ENCODE measurements around the gene DENND1A.

The DENND1A gene

DNA sequence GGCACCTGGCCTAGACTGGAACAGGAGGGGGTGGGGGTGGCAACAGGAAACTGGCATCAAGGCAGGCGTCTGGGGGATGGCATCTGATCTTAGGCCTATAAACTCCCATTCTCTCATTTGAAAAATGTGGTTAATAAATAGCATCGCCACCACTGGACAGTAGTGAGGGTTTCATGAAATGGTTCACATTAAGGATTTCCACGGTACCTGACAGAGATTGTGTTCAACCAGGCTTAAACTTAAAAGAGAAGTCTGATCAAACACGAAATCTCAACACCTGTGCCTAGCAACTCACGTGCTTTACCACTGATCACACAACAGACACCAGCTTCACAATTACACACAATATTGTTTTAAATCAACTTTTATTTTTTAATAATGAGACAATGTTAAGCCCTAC, 3.0 kb downstream of the DENND1A start:
- no peak for TF ChIP-seq Cebpa-rat (IDR thresholded peaks at IDR 0.05)
- Histone ChIP-seq H4K20me1 (peaks cover 2 to 67% (median 22%) of the 10 kb centered on the region in 11 experiments; a peak in 17 of 22 replicates), H3K4me2 (peak overlapping the region; percentile 79 to 98 (median 94); a peak in 21 of 22 replicates), H3K27me3 (no peaks in the 10 kb centered on the region), H3K36me3 (peaks cover 10 to 32% (median 24%) of the 10 kb centered on the region in 11 experiments; a peak in 16 of 22 replicates), H3K27ac (peak overlapping the region in 7 of 11 experiments; percentile 20 to 87 (median 80); a peak in 12 of 22 replicates), H3K4me3 (peak overlapping the region in 7 of 10 experiments; percentile 80 to 94 (median 89); a peak in 12 of 20 replicates), H3K4me1 (peaks cover 43 to 68% (median 50%) of the 10 kb centered on the region in 10 experiments), H3K9ac (peak overlapping the region in 1 of 11 experiments; percentile 21; a peak in 3 of 22 replicates), H3K9me3 (replicated peaks in 1 of 11) (peaks cover 12 to 28% (median 21%) of the 10 kb centered on the region in 11 experiments)

GRCh38 chr9:123925819-123926218, 4.1 kb downstream of the DENND1A start:
- peak overlapping the region in 8 of 11 experiments; percentile 13 to 62 (median 34); a peak in 13 of 22 replicates for H3K27ac ChIP-seq
- peaks cover 43 to 70% (median 49%) of the 10 kb centered on the region in 10 experiments for H3K4me1 ChIP-seq
- peak overlapping the region in 6 of 10 experiments; percentile 1 to 93 (median 36); a peak in 5 of 20 replicates for H3K4me3 ChIP-seq
- H3K4me2 ChIP-seq: peak overlapping the region; percentile 79 to 98 (median 94)
- H3K9ac ChIP-seq: peak overlapping the region in 2 of 11 experiments; percentile 8 to 24; a peak in 2 of 22 replicates
- H3K36me3 ChIP-seq: peaks cover 10 to 38% (median 28%) of the 10 kb centered on the region in 11 experiments; a peak in 16 of 22 replicates
- no peaks in the 10 kb centered on the region for H3K27me3 ChIP-seq
- H4K20me1 ChIP-seq: peaks cover 8 to 78% (median 33%) of the 10 kb centered on the region in 11 experiments; a peak in 17 of 22 replicates
- TF ChIP-seq Cebpa-rat (IDR thresholded peaks at IDR 0.05): peak in 2 of 11 experiments; percentile 34 to 50; a peak in 1 of 22 replicates
- H3K9me3 ChIP-seq (replicated peaks in 1 of 11): peaks cover 12 to 28% (median 21%) of the 10 kb centered on the region in 11 experiments

DNA sequence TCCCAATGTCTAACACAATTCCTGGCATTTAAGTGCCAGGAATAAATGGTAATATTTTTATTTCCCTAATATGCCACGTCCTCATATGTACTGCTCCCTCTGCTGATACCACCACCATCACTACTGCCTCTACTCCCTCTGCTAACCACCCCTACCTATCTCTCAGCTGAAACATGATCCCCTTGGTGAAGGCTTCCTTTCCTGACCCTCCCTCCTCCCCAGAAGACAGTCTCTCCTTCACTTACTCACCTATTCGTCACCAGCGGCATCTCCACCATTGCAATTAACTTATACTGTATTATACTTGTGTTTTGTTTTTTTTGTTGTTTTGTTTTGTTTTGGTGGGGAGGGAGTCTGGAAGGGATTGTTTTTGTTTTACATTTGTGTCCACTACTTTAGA, 4.8 kb downstream of the DENND1A start:
- Histone ChIP-seq H4K20me1 (peaks cover 14 to 84% (median 38%) of the 10 kb centered on the region in 11 experiments; a peak in 18 of 22 replicates), H3K4me2 (peak overlapping the region; percentile 79 to 98 (median 94); a peak in 20 of 22 replicates), H3K4me1 (peaks cover 41 to 66% (median 43%) of the 10 kb centered on the region in 10 experiments), H3K4me3 (peak overlapping the region in 1 of 10 experiments; percentile 85; a peak in 1 of 20 replicates), H3K27ac (peak overlapping the region in 4 of 11 experiments; percentile 10 to 38 (median 21); a peak in 4 of 22 replicates), H3K27me3 (no peaks in the 10 kb centered on the region), H3K9me3 (replicated peaks in 1 of 11) (peaks cover 12 to 28% (median 21%) of the 10 kb centered on the region in 11 experiments), H3K36me3 (peaks cover 10 to 45% (median 28%) of the 10 kb centered on the region in 11 experiments; a peak in 16 of 22 replicates), H3K9ac (no peak overlapping the region)
- no peak for TF ChIP-seq Cebpa-rat (IDR thresholded peaks at IDR 0.05)

DNA sequence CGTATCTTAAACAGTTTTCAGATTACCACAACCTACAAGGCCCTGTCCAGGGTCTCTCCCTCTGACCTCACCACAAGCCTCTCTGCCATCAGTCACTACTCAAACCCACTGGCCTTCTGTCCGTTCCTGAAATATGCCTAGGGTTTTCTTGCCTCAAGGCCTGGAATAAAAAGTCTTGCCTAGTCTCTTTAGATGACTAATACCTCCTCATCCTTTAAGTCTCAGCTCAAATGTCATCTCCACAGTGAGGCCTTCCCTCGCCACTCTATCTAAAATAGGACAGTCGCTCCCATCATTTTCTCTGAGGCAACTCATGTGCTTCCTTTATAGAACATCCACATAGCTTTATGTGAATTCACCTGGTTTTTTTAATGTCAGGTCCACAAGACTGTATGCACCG, 5.2 kb downstream of the DENND1A start:
- Histone ChIP-seq H3K27me3 (no peaks in the 10 kb centered on the region), H3K27ac (no peak overlapping the region), H3K4me1 (peaks cover 41 to 65% (median 43%) of the 10 kb centered on the region in 10 experiments), H3K4me2 (peak overlapping the region in 7 of 11 experiments; percentile 81 to 98 (median 90); a peak in 12 of 22 replicates), H3K9ac (no peak overlapping the region), H3K9me3 (replicated peaks in 1 of 11) (peaks cover 12 to 28% (median 21%) of the 10 kb centered on the region in 11 experiments), H3K36me3 (peaks cover 10 to 48% (median 28%) of the 10 kb centered on the region in 11 experiments; a peak in 17 of 22 replicates), H3K4me3 (0 out of 20 replicates have a peak overlapping the region, but pooled peaks of 1 of the 10 experiments have one; percentile 9), H4K20me1 (peaks cover 17 to 89% (median 40%) of the 10 kb centered on the region in 11 experiments; a peak in 18 of 22 replicates)
- no peak for TF ChIP-seq Cebpa-rat (IDR thresholded peaks at IDR 0.05)

DNA sequence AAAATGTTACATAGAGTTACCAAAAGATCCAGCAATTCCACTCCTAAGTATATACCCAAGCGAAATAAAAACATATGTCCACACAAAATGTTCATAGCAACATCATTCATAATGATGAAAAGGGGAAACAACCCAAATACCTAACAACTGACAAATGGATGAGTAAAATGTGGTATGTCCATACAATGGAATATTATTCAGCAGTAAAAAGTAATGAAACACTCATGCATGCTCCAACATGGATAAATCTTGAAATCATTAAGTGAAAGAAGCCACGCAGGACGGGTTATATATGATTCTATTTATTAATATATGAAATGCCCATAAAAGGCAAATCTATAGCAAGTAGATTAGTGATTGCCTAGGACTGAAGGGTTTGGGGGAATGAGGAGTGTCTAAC, 6.0 kb downstream of the DENND1A start:
- no peak overlapping the region for H3K4me3 ChIP-seq
- H3K4me2 ChIP-seq: 0 out of 22 replicates have a peak overlapping the region, but pooled peaks of 1 of the 11 experiments have one; percentile 38
- H3K27me3 ChIP-seq: no peaks in the 10 kb centered on the region
- H3K9me3 ChIP-seq (replicated peaks in 1 of 11): peaks cover 12 to 31% (median 21%) of the 10 kb centered on the region in 11 experiments
- no peak overlapping the region for H3K27ac ChIP-seq
- peaks cover 13 to 56% (median 32%) of the 10 kb centered on the region in 11 experiments; a peak in 18 of 22 replicates for H3K36me3 ChIP-seq
- TF ChIP-seq Cebpa-rat (IDR thresholded peaks at IDR 0.05): no peak
- peaks cover 17 to 97% (median 43%) of the 10 kb centered on the region in 11 experiments; a peak in 18 of 22 replicates for H4K20me1 ChIP-seq
- no peak overlapping the region for H3K9ac ChIP-seq
- H3K4me1 ChIP-seq: peaks cover 38 to 65% (median 42%) of the 10 kb centered on the region in 10 experiments

- Histone ChIP-seq H3K36me3 (peaks cover 13 to 61% (median 35%) of the 10 kb centered on the region in 11 experiments; a peak in 18 of 22 replicates), H3K27ac (no peak overlapping the region), H3K9ac (no peak overlapping the region), H3K4me3 (no peak overlapping the region), H3K4me1 (peaks cover 33 to 63% (median 38%) of the 10 kb centered on the region in 10 experiments), H3K4me2 (peak overlapping the region in 1 of 11 experiments; percentile 38; a peak in 3 of 22 replicates), H4K20me1 (peaks cover 17 to 100% (median 45%) of the 10 kb centered on the region in 11 experiments; a peak in 18 of 22 replicates), H3K9me3 (replicated peaks in 1 of 11) (peaks cover 12 to 31% (median 21%) of the 10 kb centered on the region in 11 experiments), H3K27me3 (no peaks in the 10 kb centered on the region)
- no peak for TF ChIP-seq Cebpa-rat (IDR thresholded peaks at IDR 0.05)
Observed at GRCh38 chr9:123923377-123923776, 6.5 kb downstream of the DENND1A start.

DNA sequence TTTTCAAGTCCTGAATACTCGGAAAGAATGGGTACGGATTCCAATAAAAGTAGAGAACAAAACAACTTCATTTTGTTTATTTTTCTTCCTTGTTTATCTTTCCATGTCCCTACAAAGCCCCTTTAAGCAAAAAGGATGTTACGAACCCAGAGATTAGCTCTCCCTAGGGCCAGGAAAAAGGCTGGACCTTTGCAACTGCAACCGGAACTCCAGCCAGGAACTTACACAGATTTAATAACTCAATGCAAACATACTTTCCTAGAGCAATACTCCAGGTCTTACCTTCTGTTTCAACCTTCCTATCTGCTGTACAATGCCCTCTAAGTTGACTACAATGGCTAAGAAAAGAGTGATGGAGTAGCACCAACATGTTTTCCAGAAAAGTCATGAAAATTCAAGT, 7.0 kb downstream of the DENND1A start:
- Histone ChIP-seq H3K27ac (no peak overlapping the region), H3K4me2 (peak overlapping the region in 1 of 11 experiments; percentile 38; a peak in 2 of 22 replicates), H3K4me1 (peaks cover 28 to 59% (median 33%) of the 10 kb centered on the region in 10 experiments), H3K9ac (no peak overlapping the region), H3K4me3 (no peak overlapping the region), H3K27me3 (no peaks in the 10 kb centered on the region), H4K20me1 (peaks cover 17 to 100% (median 49%) of the 10 kb centered on the region in 11 experiments; a peak in 18 of 22 replicates), H3K9me3 (replicated peaks in 1 of 11) (peaks cover 12 to 31% (median 21%) of the 10 kb centered on the region in 11 experiments), H3K36me3 (peaks cover 13 to 62% (median 35%) of the 10 kb centered on the region in 11 experiments; a peak in 18 of 22 replicates)
- TF ChIP-seq Cebpa-rat (IDR thresholded peaks at IDR 0.05): no peak

- no peak overlapping the region for H3K9ac ChIP-seq
- H3K4me1 ChIP-seq: peaks cover 23 to 54% (median 29%) of the 10 kb centered on the region in 10 experiments
- TF ChIP-seq Cebpa-rat (IDR thresholded peaks at IDR 0.05): no peak
- peaks cover 18 to 100% (median 48%) of the 10 kb centered on the region in 11 experiments; a peak in 18 of 22 replicates for H4K20me1 ChIP-seq
- peak overlapping the region in 2 of 11 experiments; percentile 5 to 12; a peak in 1 of 22 replicates for H3K4me2 ChIP-seq
- H3K27ac ChIP-seq: no peak overlapping the region
- H3K36me3 ChIP-seq: peaks cover 13 to 65% (median 35%) of the 10 kb centered on the region in 11 experiments; a peak in 19 of 22 replicates
- H3K27me3 ChIP-seq: no peaks in the 10 kb centered on the region
- H3K9me3 ChIP-seq (replicated peaks in 1 of 11): peaks cover 12 to 35% (median 22%) of the 10 kb centered on the region in 11 experiments
- no peak overlapping the region for H3K4me3 ChIP-seq
Observed at GRCh38 chr9:123922431-123922830, 7.5 kb downstream of the DENND1A start.
